Measurements from ENCODE around the gene NRP2.

DNA sequence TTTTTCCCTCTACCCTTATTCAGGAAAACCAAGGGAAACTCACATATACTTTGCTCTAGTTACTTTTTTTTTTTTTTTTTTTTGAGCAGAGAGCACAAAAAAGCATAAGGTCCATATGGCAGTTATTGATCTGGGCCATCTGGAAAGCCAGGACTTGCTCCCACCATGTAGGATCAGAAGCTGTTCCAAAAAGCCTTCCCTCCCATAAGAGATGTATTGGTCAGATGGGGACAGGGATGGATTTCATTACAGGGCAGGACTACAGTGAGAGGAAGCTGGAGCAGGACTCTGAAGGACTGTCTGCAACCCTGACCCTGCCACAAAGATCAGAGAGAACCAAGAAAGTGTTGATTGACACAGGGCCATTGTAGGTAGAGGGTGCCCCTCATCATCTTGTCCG is 57.3 kb downstream of the NRP2 start:
- TF ChIP-seq, protein P1, sequence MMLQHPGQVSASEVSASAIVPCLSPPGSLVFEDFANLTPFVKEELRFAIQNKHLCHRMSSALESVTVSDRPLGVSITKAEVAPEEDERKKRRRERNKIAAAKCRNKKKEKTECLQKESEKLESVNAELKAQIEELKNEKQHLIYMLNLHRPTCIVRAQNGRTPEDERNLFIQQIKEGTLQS (IDR thresholded peaks at IDR 0.05) = no peak
- no peak for TF ChIP-seq RAD21 (IDR thresholded peaks at IDR 0.05)
- TF ChIP-seq, protein P2, sequence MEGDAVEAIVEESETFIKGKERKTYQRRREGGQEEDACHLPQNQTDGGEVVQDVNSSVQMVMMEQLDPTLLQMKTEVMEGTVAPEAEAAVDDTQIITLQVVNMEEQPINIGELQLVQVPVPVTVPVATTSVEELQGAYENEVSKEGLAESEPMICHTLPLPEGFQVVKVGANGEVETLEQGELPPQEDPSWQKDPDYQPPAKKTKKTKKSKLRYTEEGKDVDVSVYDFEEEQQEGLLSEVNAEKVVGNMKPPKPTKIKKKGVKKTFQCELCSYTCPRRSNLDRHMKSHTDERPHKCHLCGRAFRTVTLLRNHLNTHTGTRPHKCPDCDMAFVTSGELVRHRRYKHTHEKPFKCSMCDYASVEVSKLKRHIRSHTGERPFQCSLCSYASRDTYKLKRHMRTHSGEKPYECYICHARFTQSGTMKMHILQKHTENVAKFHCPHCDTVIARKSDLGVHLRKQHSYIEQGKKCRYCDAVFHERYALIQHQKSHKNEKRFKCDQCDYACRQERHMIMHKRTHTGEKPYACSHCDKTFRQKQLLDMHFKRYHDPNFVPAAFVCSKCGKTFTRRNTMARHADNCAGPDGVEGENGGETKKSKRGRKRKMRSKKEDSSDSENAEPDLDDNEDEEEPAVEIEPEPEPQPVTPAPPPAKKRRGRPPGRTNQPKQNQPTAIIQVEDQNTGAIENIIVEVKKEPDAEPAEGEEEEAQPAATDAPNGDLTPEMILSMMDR (IDR thresholded peaks at IDR 0.05; ENCODE audit: low read depth, low read length, missing input control) = no peak
